Measurements from ENCODE around the gene RPP40.
"Not testable (repeated sequence)": the region's sequence is repeated elsewhere in the genome, so short reads cannot be mapped to it uniquely, and the experiment has no call there.

Gene RPP40

GRCh38 chr6:5003604-5004372 lies at the start of gene RPP40:
Gene RPP40, minus strand, starts transcription at chr6:5004037. Its CDS starts 35 bp downstream, at chr6:5004002.
- peak; percentile 97 for DNase-seq

- no peak for DNase-seq
Measured at GRCh38 chr6:5053038-5053437, 49.2 kb upstream of the RPP40 start.

- no peak for DNase-seq
Measured at GRCh38 chr6:5051394-5051793, 47.6 kb upstream of the RPP40 start.

- DNase-seq = no peak
Measured at GRCh38 chr6:5050009-5050408, 46.2 kb upstream of the RPP40 start.

GRCh38 chr6:5046430-5046829 lies 42.6 kb upstream of the RPP40 start:
- no peak for DNase-seq

- DNase-seq = no peak
Measured at GRCh38 chr6:5045416-5045815, 41.6 kb upstream of the RPP40 start.

GRCh38 chr6:5044866-5045265 lies 41.0 kb upstream of the RPP40 start:
- no peak for DNase-seq

GRCh38 chr6:5042436-5042835 lies 38.6 kb upstream of the RPP40 start:
- no peak for DNase-seq

- DNase-seq = no peak
Measured at GRCh38 chr6:5041955-5042354, 38.1 kb upstream of the RPP40 start.

GRCh38 chr6:5036269-5036668 lies 32.4 kb upstream of the RPP40 start:
- peak; percentile 82 for DNase-seq

- no peak for DNase-seq
Measured at GRCh38 chr6:5034736-5035135, 30.9 kb upstream of the RPP40 start.

- no peak for DNase-seq
Measured at GRCh38 chr6:5034328-5034727, 30.5 kb upstream of the RPP40 start.

- DNase-seq = not testable (repeated sequence)
Measured at GRCh38 chr6:5033214-5033904, 29.5 kb upstream of the RPP40 start.

- not testable (repeated sequence) for DNase-seq
Measured at GRCh38 chr6:5032706-5033105, 28.9 kb upstream of the RPP40 start.

GRCh38 chr6:5031150-5031549 lies 27.3 kb upstream of the RPP40 start:
- DNase-seq = no peak

- DNase-seq = peak; percentile 80
Measured at GRCh38 chr6:5030596-5031136, 26.8 kb upstream of the RPP40 start.

- DNase-seq = no peak
Measured at GRCh38 chr6:5029609-5030008, 25.8 kb upstream of the RPP40 start.

GRCh38 chr6:5028921-5029320 lies 25.1 kb upstream of the RPP40 start:
- no peak for DNase-seq

- DNase-seq = no peak
Measured at GRCh38 chr6:5028301-5028700, 24.5 kb upstream of the RPP40 start.

GRCh38 chr6:5025911-5026819 lies 22.3 kb upstream of the RPP40 start:
- DNase-seq = peak; percentile 57

- DNase-seq = no peak
Measured at GRCh38 chr6:5023923-5024322, 20.1 kb upstream of the RPP40 start.

GRCh38 chr6:5020142-5020541 lies 16.3 kb upstream of the RPP40 start:
- no peak for DNase-seq

- no peak for DNase-seq
Measured at GRCh38 chr6:5014072-5014561, 10.3 kb upstream of the RPP40 start.

Measured in NCI-H146 (cell line).